Progenitor cell of endocrine pancreas (in vitro differentiated cells): Measurements from ENCODE around the gene LSAMP. TPM values are rescaled to one million over a fixed set of nuclear protein-coding genes. Genes with fewer than 3 reads are reported as not detected.
A peak's percentile ranks its signal among the peaks of the same experiment; 100 is the strongest.

Experiments used
- DNase-seq: peaks from one replicate; pipeline ENCODE4 v3.0.0; 2021; ENCODE audit warnings: low spot score; ENCODE audit not compliant: unreplicated experiment
- H3K27ac Mint-ChIP-seq: 2 replicates; pipeline ENCODE4 v1.8.0; 2021; ENCODE audit warnings: mild to moderate bottlenecking, moderate library complexity, mixed read lengths
- H3K27me3 Mint-ChIP-seq: 2 replicates; pipeline ENCODE4 v1.8.0; 2021; ENCODE audit warnings: mixed read lengths
- H3K36me3 Mint-ChIP-seq: 2 replicates; pipeline ENCODE4 v1.8.0; 2022; ENCODE audit warnings: mixed read lengths; ENCODE audit not compliant: insufficient read depth
- H3K4me1 Mint-ChIP-seq: 2 replicates; pipeline ENCODE4 v1.8.0; 2021; ENCODE audit warnings: low read depth, mixed read lengths
- H3K4me3 Mint-ChIP-seq: 2 replicates; pipeline ENCODE4 v1.8.0; 2021; ENCODE audit warnings: low read depth, mild to moderate bottlenecking, moderate library complexity, mixed read lengths
- H3K9me3 Mint-ChIP-seq: 2 replicates; pipeline ENCODE4 v1.8.0; 2021; ENCODE audit warnings: low read depth, mixed read lengths
- CTCF ChIP-seq: fragments of 200-600 bp; sonication (generic); IDR thresholded peaks from one replicate; pipeline ENCODE4 v1.5.0; 2021; ENCODE audit warnings: antibody characterized with exemption, mild to moderate bottlenecking; ENCODE audit not compliant: unreplicated experiment
- total RNA-seq: library from RNA; stranded (reverse); gene quantifications from 2 replicates; pipeline ENCODE4 v1.2.1, GENCODE V29; 2021

Gene LSAMP
- total RNA-seq, 1 donor from 2014 or later = 20.7 TPM

- H3K36me3 Mint-ChIP-seq = peaks cover 2% of the 10 kb centered on the region
- no peak for DNase-seq
- no peak for TF ChIP-seq CTCF
- H3K9me3 Mint-ChIP-seq = peaks cover 11% of the 10 kb centered on the region
- peaks cover 18% of the 10 kb centered on the region for H3K4me1 Mint-ChIP-seq
- H3K27me3 Mint-ChIP-seq = peaks cover 2% of the 10 kb centered on the region
- H3K4me3 Mint-ChIP-seq = no peak overlapping the region
- peak overlapping the region; percentile 68 for H3K27ac Mint-ChIP-seq
These were observed 296.1 kb downstream of the LSAMP start for GRCh38 chr3:116148881-116149851.

- peaks cover 11% of the 10 kb centered on the region for H3K9me3 Mint-ChIP-seq
- peaks cover 2% of the 10 kb centered on the region for H3K36me3 Mint-ChIP-seq
- H3K4me1 Mint-ChIP-seq = peaks cover 18% of the 10 kb centered on the region
- H3K4me3 Mint-ChIP-seq = no peak overlapping the region
- DNase-seq = no peak
- H3K27me3 Mint-ChIP-seq = no peaks in the 10 kb centered on the region
- H3K27ac Mint-ChIP-seq = no peak overlapping the region
- TF ChIP-seq CTCF = no peak
These were observed 299.7 kb downstream of the LSAMP start for GRCh38 chr3:116145613-116146012.

GRCh38 chr3:116141724-116142123 lies 303.6 kb downstream of the LSAMP start:
- Mint-ChIP-seq H3K9me3 (peaks cover 11% of the 10 kb centered on the region), H3K27me3 (no peaks in the 10 kb centered on the region), H3K27ac (no peak overlapping the region), H3K4me3 (no peak overlapping the region), H3K36me3 (peaks cover 2% of the 10 kb centered on the region), H3K4me1 (no peaks in the 10 kb centered on the region)
- DNase-seq = no peak
- no peak for TF ChIP-seq CTCF

- Mint-ChIP-seq H3K4me3 (no peak overlapping the region), H3K4me1 (peaks cover 8% of the 10 kb centered on the region), H3K9me3 (peaks cover 4% of the 10 kb centered on the region), H3K27me3 (no peaks in the 10 kb centered on the region), H3K36me3 (no peaks in the 10 kb centered on the region), H3K27ac (no peak overlapping the region)
- no peak for DNase-seq
- TF ChIP-seq CTCF = peak; percentile 93
These were observed 305.1 kb downstream of the LSAMP start for GRCh38 chr3:116140100-116140689.

GRCh38 chr3:116139641-116140040 lies 305.6 kb downstream of the LSAMP start:
- Mint-ChIP-seq H3K27me3 (no peaks in the 10 kb centered on the region), H3K4me3 (no peak overlapping the region), H3K36me3 (no peaks in the 10 kb centered on the region), H3K27ac (no peak overlapping the region), H3K9me3 (no peaks in the 10 kb centered on the region), H3K4me1 (peaks cover 8% of the 10 kb centered on the region)
- no peak for TF ChIP-seq CTCF
- DNase-seq = no peak
